K562 (cell line): ENCODE measurements around the gene CREB3L2. TPM values are rescaled to one million over a fixed set of nuclear protein-coding genes. Genes with fewer than 3 reads are reported as not detected.
A peak's percentile ranks its signal among the peaks of the same experiment; 100 is the strongest.

Source experiments
- AFF1 ChIP-seq, 2 experiments: fragments of 450-650 bp; IDR thresholded peaks; 2 replicates each; pipeline ENCODE4 v1.6.1; 2018; ENCODE audit warnings: mild to moderate bottlenecking in 2 of 2, low read depth in 1 of 2; ENCODE audit not compliant: partially characterized antibody in 2 of 2
- CC2D1A ChIP-seq: fragments of 450-650 bp; IDR thresholded peaks from 2 replicates; pipeline ENCODE4 v1.6.1; 2017; ENCODE audit warnings: mild to moderate bottlenecking
- CHD1 ChIP-seq: fragments of 200-600 bp; sonication (generic); IDR thresholded peaks from one replicate; pipeline ENCODE4 v1.6.1; 2012; ENCODE audit warnings: mild to moderate bottlenecking, moderate library complexity, low read length, inconsistent platforms
- CREBBP ChIP-seq: IDR thresholded peaks from one replicate; pipeline ENCODE4 v1.6.1; 2012; ENCODE audit warnings: low read depth, mild to moderate bottlenecking, control low read depth, inconsistent platforms, low read length
- CTBP1 ChIP-seq: fragments of 450-650 bp; IDR thresholded peaks from 2 replicates; pipeline ENCODE4 v1.6.1; 2016; ENCODE audit warnings: borderline replicate concordance
- EGR1 ChIP-seq: fragments of 450-650 bp; conservative IDR thresholded peaks from 2 replicates; pipeline ENCODE4 v1.6.1; 2017; ENCODE audit warnings: mild to moderate bottlenecking
- ELF2 ChIP-seq: fragments of 250-450 bp; sonication (Bioruptor Pico); IDR thresholded peaks from 2 replicates; pipeline ENCODE4 v1.5.0; 2021; ENCODE audit warnings: mild to moderate bottlenecking
- ETV1 ChIP-seq: fragments of 450-650 bp; conservative IDR thresholded peaks from 2 replicates; pipeline ENCODE4 v1.6.1; 2016; ENCODE audit warnings: missing genetic modification characterization, control low read depth, low read depth, missing compliant biosample characterization
- GTF2E2 ChIP-seq: fragments of 200-800 bp; sonication (Bioruptor generic); IDR thresholded peaks from 2 replicates; pipeline ENCODE4 v1.6.1; 2016; ENCODE audit warnings: missing genetic modification characterization, missing compliant biosample characterization
- NR2C1 ChIP-seq, 2 experiments: fragments of 450-650 bp; IDR thresholded peaks; 2 replicates each; pipeline ENCODE4 v1.6.1; 2017; ENCODE audit warnings: mild to moderate bottlenecking in 2 of 2, antibody characterized with exemption in 1 of 2, inconsistent platforms in 1 of 2, missing compliant biosample characterization in 1 of 2, missing genetic modification characterization in 1 of 2
- RCOR1 ChIP-seq, 2 experiments: IDR thresholded peaks; 2 replicates each; pipeline ENCODE4 v1.6.1; 2012; ENCODE audit warnings: low read depth in 2 of 2, low read length in 2 of 2, borderline replicate concordance in 1 of 2, improper control_type of control experiment in 1 of 2
- RFX7 ChIP-seq: fragments of 250-450 bp; sonication (Bioruptor Pico); IDR thresholded peaks from 2 replicates; pipeline ENCODE4 v1.5.1; 2021; ENCODE audit warnings: mild to moderate bottlenecking
- SMARCB1 ChIP-seq: IDR thresholded peaks from 2 replicates; pipeline ENCODE4 v1.6.1; 2011; ENCODE audit warnings: improper control_type of control experiment, low read depth; ENCODE audit not compliant: insufficient read length
- TCF7 ChIP-seq: sonication (generic); IDR thresholded peaks from 2 replicates; pipeline ENCODE4 v1.6.1; 2016; ENCODE audit warnings: antibody characterized with exemption, borderline replicate concordance
- TFAM ChIP-seq: fragments of 250-450 bp; sonication (Bioruptor Pico); conservative IDR thresholded peaks from 2 replicates; pipeline ENCODE4 v1.5.0; 2021; ENCODE audit warnings: mild to moderate bottlenecking, moderate library complexity
- TOE1 ChIP-seq, 2 experiments: fragments of 450-650 bp in 1 of 2; sonication (generic) in 1 of 2; formaldehyde crosslinking in 1 of 2; IDR thresholded peaks; 2 replicates each; pipeline versions ENCODE4 v1.7.1 to v1.8.0; 2016 to 2022; ENCODE audit warnings: borderline replicate concordance in 2 of 2, mild to moderate bottlenecking in 2 of 2, antibody characterized with exemption in 1 of 2, inconsistent platforms in 1 of 2, low read depth in 1 of 2, missing genetic modification reagents in 1 of 2, moderate library complexity in 1 of 2
- ZBTB9 ChIP-seq: fragments of 450-650 bp; formaldehyde crosslinking; IDR thresholded peaks from 2 replicates; pipeline ENCODE4 v1.4.0; 2020; ENCODE audit warnings: mild to moderate bottlenecking, moderate library complexity
- polyA plus RNA-seq, 8 experiments: library from polyadenylated mRNA; depleted of rRNA in 4 of 8; stranded (reverse) in 5 of 8; unstranded in 3 of 8; fragments of >200 nt; fragmentation: Nextera tagmentation in 2 of 8; fragmentation: Illumina TruSeq in 1 of 8; extraction: Ambion mirVana in 2 of 8; extraction: Trizol in 1 of 8; gene quantifications; 2 replicates each; pipeline versions ENCODE4 v1.2.1 to v1.2.3, GENCODE V29; 2011 to 2014; ENCODE audit warnings: inconsistent platforms in 1 of 8, missing spikeins in 1 of 8
- total RNA-seq, 7 experiments: library from RNA; depleted of rRNA in 6 of 7; stranded (reverse); fragments of >200 nt in 6 of 7; fragmentation: Illumina TruSeq in 2 of 7; extraction: Trizol in 2 of 7; gene quantifications; 2 replicates each; pipeline versions ENCODE4 v1.2.1 to v1.2.3, GENCODE V29; 2011 to 2021; ENCODE audit warnings: low replicate concordance in 1 of 7
- TF ChIP-seq, protein P1 (sequence below): sonication (generic); formaldehyde crosslinking; IDR thresholded peaks from 2 replicates; pipeline ENCODE4 v1.9.0; 2022; ENCODE audit warnings: mild to moderate bottlenecking, missing genetic modification reagents
- TF ChIP-seq, protein P2 (sequence below): sonication (generic); IDR thresholded peaks from 2 replicates; pipeline ENCODE4 v1.6.1; 2016

The CREB3L2 gene
- total and polyA plus RNA-seq, 9 of the 15 experiments (the other 6 are each of a cell fraction or from before 2014, with no cell fraction given), result 7.1 to 45.6 (median 15.8) TPM

GRCh38 chr7:137935884-137936508 lies 65.9 kb downstream of the CREB3L2 start (continued):
- TF ChIP-seq RCOR1 (IDR thresholded peaks at IDR 0.05; ENCODE audit: borderline replicate concordance in 1 of 2, low read depth in 2 of 2, low read length in 2 of 2) (peak in 1 of 2 experiments; percentile 13; a peak in 1 of 4 replicates), TFAM (CRISPR knock-in tag) (no peak), CC2D1A (peak; percentile 33; the same call in 1 of the 2 replicates), TCF7 (no peak), ELF2 (0 out of 2 replicates have a peak, but pooled peaks have one; percentile 69), TOE1 (IDR thresholded peaks at IDR 0.05; ENCODE audit: borderline replicate concordance) (peak; percentile 68; the same call in 1 of the 2 replicates), TOE1 (CRISPR knock-in tag; IDR thresholded peaks at IDR 0.05; ENCODE audit: borderline replicate concordance, low read depth) (no peak), EGR1 (0 out of 2 replicates have a peak, but pooled peaks have one; percentile 10), GTF2E2 (tag) (0 out of 2 replicates have a peak, but pooled peaks have one; percentile 38), CTBP1 (peak; percentile 53; the same call in 1 of the 2 replicates), ETV1 (tag) (peak; percentile 64), RFX7 (peak; percentile 72; the same call in 1 of the 2 replicates), NR2C1 (IDR thresholded peaks at IDR 0.05) (peak; percentile 69), NR2C1 (tag; IDR thresholded peaks at IDR 0.05) (peak; percentile 63; the same call in 1 of the 2 replicates), CREBBP (no peak), ZBTB9 (CRISPR knock-in tag) (no peak), AFF1 (IDR thresholded peaks at IDR 0.05; ENCODE audit: low read depth in 1 of 2, partially characterized antibody in 2 of 2) (peak in 1 of 2 experiments; percentile 17), SMARCB1 (peak; percentile 75), CHD1 (peak; percentile 31)
- TF ChIP-seq, protein P1, sequence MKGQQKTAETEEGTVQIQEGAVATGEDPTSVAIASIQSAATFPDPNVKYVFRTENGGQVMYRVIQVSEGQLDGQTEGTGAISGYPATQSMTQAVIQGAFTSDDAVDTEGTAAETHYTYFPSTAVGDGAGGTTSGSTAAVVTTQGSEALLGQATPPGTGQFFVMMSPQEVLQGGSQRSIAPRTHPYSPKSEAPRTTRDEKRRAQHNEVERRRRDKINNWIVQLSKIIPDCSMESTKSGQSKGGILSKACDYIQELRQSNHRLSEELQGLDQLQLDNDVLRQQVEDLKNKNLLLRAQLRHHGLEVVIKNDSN (CRISPR knock-in tag), result peak; percentile 66
- TF ChIP-seq, protein P2, sequence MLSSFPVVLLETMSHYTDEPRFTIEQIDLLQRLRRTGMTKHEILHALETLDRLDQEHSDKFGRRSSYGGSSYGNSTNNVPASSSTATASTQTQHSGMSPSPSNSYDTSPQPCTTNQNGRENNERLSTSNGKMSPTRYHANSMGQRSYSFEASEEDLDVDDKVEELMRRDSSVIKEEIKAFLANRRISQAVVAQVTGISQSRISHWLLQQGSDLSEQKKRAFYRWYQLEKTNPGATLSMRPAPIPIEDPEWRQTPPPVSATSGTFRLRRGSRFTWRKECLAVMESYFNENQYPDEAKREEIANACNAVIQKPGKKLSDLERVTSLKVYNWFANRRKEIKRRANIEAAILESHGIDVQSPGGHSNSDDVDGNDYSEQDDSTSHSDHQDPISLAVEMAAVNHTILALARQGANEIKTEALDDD, result peak; percentile 42; the same call in 1 of the 2 replicates
